Peyer's patch (tissue), 4 donors: Measurements from ENCODE around the gene MED22. TPM values are rescaled to one million over a fixed set of nuclear protein-coding genes. Genes with fewer than 3 reads are reported as not detected.
A peak's percentile ranks its signal among the peaks of the same experiment; 100 is the strongest.

Source experiments
- DNase-seq, 3 donors: peaks; one replicate each; pipeline ENCODE4 v3.0.0-alpha.2; 2017 to 2019
- H3K27ac ChIP-seq, 4 donors: fragments of 200-600 bp; sonication (generic); one replicate each; pipeline ENCODE4 v1.5.1; 2016 to 2019
- H3K27me3 ChIP-seq, 2 donors: fragments of 200-600 bp; sonication (generic); one replicate each; pipeline ENCODE4 v1.5.1; 2019
- H3K36me3 ChIP-seq, 3 donors: fragments of 200-600 bp; sonication (generic); one replicate each; pipeline ENCODE4 v1.5.1; 2016 to 2019
- H3K4me1 ChIP-seq, 4 donors: fragments of 200-600 bp; sonication (generic); one replicate each; pipeline ENCODE4 v1.5.1; 2016 to 2019
- H3K4me3 ChIP-seq, 4 donors: fragments of 200-600 bp; sonication (generic); 1 replicate in 3 of 4; 2 replicates in 1 of 4; pipeline ENCODE4 v1.5.1; 2016 to 2019; ENCODE audit warnings: mild to moderate bottlenecking in 1 of 4
- H3K9me3 ChIP-seq, 4 donors: fragments of 200-600 bp; sonication (generic); one replicate each; pipeline ENCODE4 v1.5.1; 2016 to 2019; ENCODE audit warnings: mild to moderate bottlenecking in 1 of 4
- POLR2A ChIP-seq, 2 donors: fragments of 450-650 bp; IDR thresholded peaks; one replicate each; pipeline ENCODE4 v1.5.1; 2017; ENCODE audit warnings: antibody characterized with exemption in 2 of 2, mild to moderate bottlenecking in 2 of 2, moderate library complexity in 2 of 2
- total RNA-seq, 4 donors: library from RNA; depleted of rRNA; stranded (reverse); fragments of >200 nt; gene quantifications; one replicate each; pipeline ENCODE4 v1.1.0, GENCODE V29; 2016
- TF ChIP-seq, protein P1 (sequence below), 6 experiments: fragments of 450-650 bp in 4 of 6; fragments of 200-600 bp in 2 of 6; sonication (generic) in 1 of 6; IDR thresholded peaks; one replicate each; pipeline ENCODE4 v1.5.1; 2017 to 2019; ENCODE audit warnings: antibody characterized with exemption in 6 of 6, mild to moderate bottlenecking in 3 of 6, moderate library complexity in 1 of 6

The MED22 gene
- total RNA-seq, 4 donors from 2014 or later: 23.5 to 42.1 (median 31.2) TPM

DNA sequence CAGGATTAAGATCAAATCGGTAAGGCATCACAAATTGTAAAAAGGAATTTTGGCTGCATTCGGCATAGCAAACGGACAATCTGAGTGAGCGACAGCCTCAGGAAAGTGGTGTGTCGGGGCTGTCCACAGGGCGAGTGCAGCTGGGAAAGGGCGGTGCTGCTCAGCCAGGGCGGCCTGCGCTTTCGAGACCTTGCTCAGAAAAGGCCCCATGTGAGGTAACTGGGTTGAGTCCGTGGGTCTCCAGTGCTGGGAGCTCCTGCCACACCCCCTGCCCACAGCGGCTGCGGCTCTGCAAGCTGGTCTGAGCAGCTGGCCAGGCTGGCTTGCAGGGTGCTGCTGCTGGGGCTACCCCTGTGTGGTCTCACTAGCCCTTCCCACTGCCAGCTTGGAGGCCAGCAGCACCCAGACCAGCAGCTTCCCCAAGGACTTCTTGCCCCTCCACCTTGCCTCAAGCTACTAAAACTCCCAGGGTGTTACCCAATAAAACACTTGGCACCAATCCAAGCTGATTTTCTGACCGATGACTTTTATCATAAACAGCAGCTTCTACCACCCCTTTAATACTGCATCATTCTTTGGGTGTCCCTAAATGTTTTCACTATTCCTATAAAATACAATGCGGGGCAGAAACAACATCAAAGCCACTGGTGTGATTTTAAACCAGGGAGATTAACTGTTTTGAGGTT is 14.6 kb upstream of the MED22 start:
- Histone ChIP-seq H3K9me3 (no peaks in the 10 kb centered on the region), H3K27ac (no peak overlapping the region), H3K36me3 (peaks cover 0 to 81% (median 0%) of the 10 kb centered on the region in 3 donors), H3K27me3 (no peaks in the 10 kb centered on the region), H3K4me3 (no peak overlapping the region), H3K4me1 (peaks cover 0 to 35% (median 0%) of the 10 kb centered on the region in 4 donors)
- TF ChIP-seq POLR2A (IDR thresholded peaks at IDR 0.05): no peak
- TF ChIP-seq, protein P1, sequence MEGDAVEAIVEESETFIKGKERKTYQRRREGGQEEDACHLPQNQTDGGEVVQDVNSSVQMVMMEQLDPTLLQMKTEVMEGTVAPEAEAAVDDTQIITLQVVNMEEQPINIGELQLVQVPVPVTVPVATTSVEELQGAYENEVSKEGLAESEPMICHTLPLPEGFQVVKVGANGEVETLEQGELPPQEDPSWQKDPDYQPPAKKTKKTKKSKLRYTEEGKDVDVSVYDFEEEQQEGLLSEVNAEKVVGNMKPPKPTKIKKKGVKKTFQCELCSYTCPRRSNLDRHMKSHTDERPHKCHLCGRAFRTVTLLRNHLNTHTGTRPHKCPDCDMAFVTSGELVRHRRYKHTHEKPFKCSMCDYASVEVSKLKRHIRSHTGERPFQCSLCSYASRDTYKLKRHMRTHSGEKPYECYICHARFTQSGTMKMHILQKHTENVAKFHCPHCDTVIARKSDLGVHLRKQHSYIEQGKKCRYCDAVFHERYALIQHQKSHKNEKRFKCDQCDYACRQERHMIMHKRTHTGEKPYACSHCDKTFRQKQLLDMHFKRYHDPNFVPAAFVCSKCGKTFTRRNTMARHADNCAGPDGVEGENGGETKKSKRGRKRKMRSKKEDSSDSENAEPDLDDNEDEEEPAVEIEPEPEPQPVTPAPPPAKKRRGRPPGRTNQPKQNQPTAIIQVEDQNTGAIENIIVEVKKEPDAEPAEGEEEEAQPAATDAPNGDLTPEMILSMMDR (IDR thresholded peaks at IDR 0.05): no peak
- DNase-seq: no peak

DNA sequence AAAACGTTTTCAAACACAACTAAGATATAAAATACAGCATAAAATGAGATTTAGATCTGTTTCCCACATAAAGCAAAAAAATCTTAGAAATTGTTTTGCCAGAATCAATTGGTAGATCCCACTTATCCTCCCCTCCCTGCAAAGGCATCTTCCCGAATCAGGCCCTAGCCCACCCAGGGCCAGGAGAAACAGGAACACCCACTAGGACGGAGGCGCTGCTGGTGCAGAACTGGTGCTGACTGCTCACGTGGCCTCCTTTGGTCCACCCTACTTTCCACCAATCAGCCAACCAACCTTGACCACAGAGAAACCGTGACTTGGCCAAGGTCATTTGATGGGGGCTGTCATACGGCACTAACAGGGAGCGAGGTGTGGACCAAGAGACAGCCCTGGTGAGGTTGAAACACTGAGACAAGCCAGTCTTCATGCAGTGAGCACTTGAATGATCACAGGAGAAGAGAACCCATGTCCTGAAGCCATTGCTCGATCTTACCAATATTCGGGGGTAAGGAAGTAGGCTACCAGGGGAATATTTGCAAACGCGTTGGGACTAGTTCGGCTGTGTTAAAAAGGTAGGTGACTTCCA is 13.7 kb upstream of the MED22 start:
- H3K27ac ChIP-seq: no peak overlapping the region
- H3K9me3 ChIP-seq: no peaks in the 10 kb centered on the region
- DNase-seq: peak in 1 of 3 donors; percentile 39
- H3K36me3 ChIP-seq: peaks cover 0 to 73% (median 0%) of the 10 kb centered on the region in 3 donors
- no peaks in the 10 kb centered on the region for H3K27me3 ChIP-seq
- peaks cover 0 to 34% (median 4%) of the 10 kb centered on the region in 4 donors for H3K4me1 ChIP-seq
- H3K4me3 ChIP-seq: no peak overlapping the region
- TF ChIP-seq, protein P1 (IDR thresholded peaks at IDR 0.05): no peak
- TF ChIP-seq POLR2A (IDR thresholded peaks at IDR 0.05): no peak

DNA sequence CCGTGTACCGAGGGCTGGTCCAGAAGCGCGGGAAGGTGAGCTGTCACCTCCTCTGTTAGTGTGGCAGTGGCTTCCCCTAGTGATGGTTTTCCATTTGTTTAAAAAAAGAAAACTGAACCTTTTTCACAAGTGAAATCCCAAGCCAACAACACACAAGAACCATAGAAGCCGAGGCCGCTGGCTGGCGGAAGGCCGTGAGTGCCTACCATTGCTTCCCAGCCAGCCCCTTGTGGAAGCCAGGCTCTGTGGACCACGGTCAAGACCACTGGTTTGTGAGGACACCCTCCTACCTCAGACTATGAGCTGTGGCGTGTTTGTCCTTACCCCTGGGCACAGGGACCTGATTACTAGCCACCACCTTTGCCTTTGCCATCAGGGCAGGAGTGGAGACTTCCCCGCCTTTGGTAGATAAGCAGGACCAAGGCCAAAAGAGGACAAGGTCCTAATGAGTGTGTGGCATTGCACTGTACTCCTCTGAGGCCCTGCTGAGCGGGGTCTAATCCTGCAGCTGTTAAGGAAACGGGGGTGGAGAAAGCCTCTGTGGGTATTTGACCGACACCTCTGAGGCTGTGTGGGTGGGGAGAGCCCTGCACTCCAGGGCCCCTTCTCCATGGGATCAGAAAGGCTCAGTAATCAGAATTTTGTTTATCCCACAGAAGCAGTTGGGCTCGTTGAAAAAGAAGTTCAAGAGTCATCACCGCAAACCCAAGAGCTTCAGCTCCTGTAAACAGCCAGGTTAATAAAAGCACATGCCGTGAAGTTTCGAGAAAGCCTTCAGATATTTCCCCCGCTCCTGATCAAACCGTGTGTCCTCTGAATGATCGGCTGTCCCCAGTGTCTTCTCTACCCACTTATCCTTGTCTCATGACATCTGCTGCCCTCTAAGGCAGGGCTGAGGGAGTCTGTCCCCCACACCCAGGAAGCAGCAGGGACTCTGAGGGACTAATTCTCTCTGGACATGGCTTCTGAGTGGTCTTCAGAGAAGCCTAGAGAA is 12.8 kb upstream of the MED22 start:
- no peak for TF ChIP-seq POLR2A (IDR thresholded peaks at IDR 0.05)
- TF ChIP-seq, protein P1 (IDR thresholded peaks at IDR 0.05): no peak

DNA sequence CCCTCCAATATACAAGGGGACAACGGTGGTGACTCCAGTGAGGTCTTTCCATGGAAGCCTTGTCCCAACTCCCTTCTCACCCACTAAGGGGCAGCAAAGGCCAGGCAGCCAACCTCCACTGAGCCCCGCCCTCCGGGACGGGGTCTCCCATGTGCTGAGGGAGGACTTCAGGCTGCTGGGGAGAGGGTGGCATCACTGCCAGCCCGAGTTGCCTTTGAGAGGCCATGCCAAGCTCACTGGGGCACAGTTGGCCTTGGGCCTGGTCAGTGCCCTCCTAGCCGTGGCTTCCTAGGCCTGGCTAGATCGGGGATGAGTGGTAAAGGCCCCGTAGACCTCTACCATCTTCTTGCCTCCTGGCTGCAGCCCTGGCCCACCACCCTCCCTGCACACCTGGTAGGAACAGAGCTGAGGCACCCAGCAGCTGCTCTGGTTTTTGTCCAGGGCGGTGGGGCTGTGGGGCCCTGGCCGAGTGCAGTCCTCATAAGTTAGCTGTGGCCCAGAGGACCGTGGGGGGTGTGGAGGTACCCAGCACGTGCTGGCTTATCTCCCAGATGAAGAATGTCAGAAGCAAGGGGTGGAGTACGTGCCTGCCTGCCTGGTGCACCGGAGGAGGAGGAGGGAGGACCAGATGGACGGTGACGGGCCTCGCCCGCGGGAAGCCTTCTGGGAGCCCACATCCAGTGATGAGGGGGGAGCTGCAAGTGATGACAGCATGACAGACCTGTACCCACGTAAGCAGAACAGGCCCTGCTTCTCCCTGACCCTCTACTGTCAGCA is 11.7 kb upstream of the MED22 start:
- H3K27me3 ChIP-seq: no peaks in the 10 kb centered on the region
- H3K4me3 ChIP-seq: no peak overlapping the region
- peak in 1 of 3 donors; percentile 52 for DNase-seq
- H3K4me1 ChIP-seq: peaks cover 0 to 44% (median 10%) of the 10 kb centered on the region in 4 donors
- H3K9me3 ChIP-seq: no peaks in the 10 kb centered on the region
- peak overlapping the region in 2 of 4 donors; percentile 3 to 11 for H3K27ac ChIP-seq
- TF ChIP-seq POLR2A (IDR thresholded peaks at IDR 0.05): no peak
- TF ChIP-seq, protein P1 (IDR thresholded peaks at IDR 0.05): peak in 3 of 6 experiments; percentile 30 to 34 (median 31)
- peaks cover 0 to 52% (median 0%) of the 10 kb centered on the region in 3 donors for H3K36me3 ChIP-seq

More for the DNA sequence above, 12.8 kb upstream of the MED22 start:
- no peaks in the 10 kb centered on the region for H3K9me3 ChIP-seq
- H3K27me3 ChIP-seq: no peaks in the 10 kb centered on the region
- peak overlapping the region in 2 of 4 donors; percentile 11 to 31 for H3K27ac ChIP-seq
- peak in 1 of 3 donors; percentile 53 for DNase-seq
- H3K4me1 ChIP-seq: peaks cover 0 to 33% (median 5%) of the 10 kb centered on the region in 4 donors
- H3K36me3 ChIP-seq: peaks cover 0 to 63% (median 0%) of the 10 kb centered on the region in 3 donors
- H3K4me3 ChIP-seq: no peak overlapping the region
